Loucy (cell line): ENCODE results near the gene BLCAP.

Experiments
- H2AFZ ChIP-seq: fragments of 200-600 bp; sonication (generic); 2 replicates; pipeline ENCODE4 v1.6.0; 2016; ENCODE audit warnings: antibody characterized with exemption, mild to moderate bottlenecking, low read length, moderate library complexity
- H3F3A ChIP-seq: fragments of 200-600 bp; 2 replicates; pipeline ENCODE4 v1.6.0; 2016; ENCODE audit warnings: antibody characterized with exemption, low read depth, mild to moderate bottlenecking
- H3K27me3 ChIP-seq: fragments of 200-600 bp; sonication (generic); 2 replicates; pipeline ENCODE4 v1.6.1; 2014; ENCODE audit warnings: low read length, mild to moderate bottlenecking; ENCODE audit not compliant: insufficient read depth, poor library complexity, severe bottlenecking
- H3K36me3 ChIP-seq: fragments of 200-600 bp; sonication (generic); 2 replicates; pipeline ENCODE4 v1.6.1; 2016; ENCODE audit warnings: low read length; ENCODE audit not compliant: insufficient read depth
- H3K4me1 ChIP-seq: fragments of 200-600 bp; sonication (generic); 2 replicates; pipeline ENCODE4 v1.5.1; 2014; ENCODE audit warnings: low read length, mild to moderate bottlenecking; ENCODE audit not compliant: insufficient read depth, poor library complexity, severe bottlenecking
- H3K4me2 ChIP-seq: fragments of 200-600 bp; sonication (generic); 2 replicates; pipeline ENCODE4 v1.6.0; 2014; ENCODE audit warnings: antibody characterized with exemption, low read length, low read depth, mild to moderate bottlenecking; ENCODE audit not compliant: poor library complexity, severe bottlenecking
- H3K4me3 ChIP-seq: fragments of 200-600 bp; sonication (generic); 2 replicates; pipeline ENCODE4 v1.5.1; 2014; ENCODE audit warnings: low read length, mild to moderate bottlenecking, mixed read lengths; ENCODE audit not compliant: poor library complexity, severe bottlenecking
- H3K79me2 ChIP-seq: fragments of 200-600 bp; sonication (generic); 2 replicates; pipeline ENCODE4 v1.6.1; 2014; ENCODE audit warnings: low read length; ENCODE audit not compliant: insufficient read depth
- H3K9ac ChIP-seq: fragments of 200-600 bp; sonication (generic); 2 replicates; pipeline ENCODE4 v1.6.0; 2014; ENCODE audit warnings: mild to moderate bottlenecking, low read depth, low read length, moderate library complexity; ENCODE audit not compliant: poor library complexity, severe bottlenecking
- H3K9me2 ChIP-seq: fragments of 200-600 bp; sonication (generic); replicated peaks from 2 replicates; pipeline ENCODE4 v1.6.1; 2016; ENCODE audit warnings: low read depth, low read length, mixed read lengths
- H3K9me3 ChIP-seq: fragments of 200-600 bp; sonication (generic); 2 replicates; pipeline ENCODE4 v1.6.1; 2014; ENCODE audit warnings: mild to moderate bottlenecking, antibody characterized with exemption, low read length, low read depth; ENCODE audit not compliant: insufficient read depth
- H4K20me1 ChIP-seq: fragments of 200-600 bp; sonication (generic); 2 replicates; pipeline ENCODE4 v1.6.0; 2014; ENCODE audit warnings: antibody characterized with exemption, low read length, mild to moderate bottlenecking; ENCODE audit not compliant: insufficient read depth, poor library complexity, severe bottlenecking
- EZH2phosphoT487 ChIP-seq: fragments of 200-600 bp; IDR thresholded peaks from 2 replicates; pipeline ENCODE4 v1.6.1; 2018; ENCODE audit warnings: antibody characterized with exemption, mild to moderate bottlenecking, moderate library complexity, borderline replicate concordance
- TF ChIP-seq, protein P1 (sequence below): fragments of 200-600 bp; sonication (generic); conservative IDR thresholded peaks from 2 replicates; pipeline ENCODE4 v1.5.1; 2014; ENCODE audit warnings: mild to moderate bottlenecking, antibody characterized with exemption, low read length

Gene BLCAP

DNA sequence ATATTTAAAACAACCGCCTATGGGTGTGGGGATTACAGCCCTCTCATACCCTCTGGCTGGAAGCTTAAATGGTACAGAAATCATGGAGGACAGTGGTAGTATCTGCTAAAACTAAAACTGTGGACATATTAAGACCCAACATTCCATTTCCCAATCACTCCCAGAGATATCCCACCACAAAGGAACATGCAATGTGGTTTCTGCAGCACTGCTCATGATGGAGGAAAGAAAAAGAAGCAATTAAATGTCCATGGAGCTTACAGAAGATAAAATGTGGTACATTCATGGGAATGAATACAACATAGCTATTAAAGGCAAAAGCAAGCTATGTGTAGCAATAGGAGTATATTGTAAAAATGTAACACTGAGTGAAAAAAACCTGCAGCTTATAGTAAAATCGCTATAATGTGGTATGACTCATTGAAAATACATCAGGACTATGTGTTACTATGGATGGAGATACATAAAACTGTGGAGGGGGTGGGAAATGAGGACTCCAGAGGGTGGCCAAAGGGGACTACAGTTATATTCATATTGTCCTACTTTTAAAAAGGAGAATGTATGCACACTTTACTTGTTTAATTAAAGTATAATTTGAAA, 29.5 kb downstream of the BLCAP start:
- Histone ChIP-seq H4K20me1 (no peaks in the 10 kb centered on the region), H3K9ac (no peak overlapping the region), H3K4me1 (no peaks in the 10 kb centered on the region), H3K4me2 (no peak overlapping the region), H3K4me3 (no peak overlapping the region), H3K9me2 (no peaks in the 10 kb centered on the region), H2AFZ (no peak overlapping the region), H3K79me2 (no peaks in the 10 kb centered on the region), H3F3A (no peaks in the 10 kb centered on the region), H3K36me3 (no peaks in the 10 kb centered on the region), H3K27me3 (no peaks in the 10 kb centered on the region), H3K9me3 (no peaks in the 10 kb centered on the region)
- TF ChIP-seq EZH2phosphoT487: no peak
- TF ChIP-seq, protein P1, sequence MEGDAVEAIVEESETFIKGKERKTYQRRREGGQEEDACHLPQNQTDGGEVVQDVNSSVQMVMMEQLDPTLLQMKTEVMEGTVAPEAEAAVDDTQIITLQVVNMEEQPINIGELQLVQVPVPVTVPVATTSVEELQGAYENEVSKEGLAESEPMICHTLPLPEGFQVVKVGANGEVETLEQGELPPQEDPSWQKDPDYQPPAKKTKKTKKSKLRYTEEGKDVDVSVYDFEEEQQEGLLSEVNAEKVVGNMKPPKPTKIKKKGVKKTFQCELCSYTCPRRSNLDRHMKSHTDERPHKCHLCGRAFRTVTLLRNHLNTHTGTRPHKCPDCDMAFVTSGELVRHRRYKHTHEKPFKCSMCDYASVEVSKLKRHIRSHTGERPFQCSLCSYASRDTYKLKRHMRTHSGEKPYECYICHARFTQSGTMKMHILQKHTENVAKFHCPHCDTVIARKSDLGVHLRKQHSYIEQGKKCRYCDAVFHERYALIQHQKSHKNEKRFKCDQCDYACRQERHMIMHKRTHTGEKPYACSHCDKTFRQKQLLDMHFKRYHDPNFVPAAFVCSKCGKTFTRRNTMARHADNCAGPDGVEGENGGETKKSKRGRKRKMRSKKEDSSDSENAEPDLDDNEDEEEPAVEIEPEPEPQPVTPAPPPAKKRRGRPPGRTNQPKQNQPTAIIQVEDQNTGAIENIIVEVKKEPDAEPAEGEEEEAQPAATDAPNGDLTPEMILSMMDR: no peak

DNA sequence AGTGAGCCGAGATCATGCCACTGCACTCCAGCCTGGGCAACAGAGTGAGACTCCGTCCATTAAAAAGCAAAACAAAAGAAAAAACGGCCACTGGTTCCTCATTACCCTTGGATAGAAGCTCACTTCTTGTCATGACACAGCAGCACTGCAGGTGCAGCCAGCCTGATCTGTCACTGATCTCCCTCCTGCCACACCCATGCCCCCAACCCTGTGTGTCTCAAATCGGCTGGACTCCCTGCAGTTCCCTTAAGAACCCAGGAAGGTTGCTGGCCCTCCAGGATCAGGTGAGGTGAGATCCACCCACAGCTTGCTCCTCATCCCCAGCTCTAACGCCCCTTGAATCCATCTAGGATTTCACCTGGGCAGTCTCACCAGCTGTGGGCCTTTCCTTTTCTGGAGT, 32.9 kb downstream of the BLCAP start:
- no peaks in the 10 kb centered on the region for H3K36me3 ChIP-seq
- no peak overlapping the region for H3K4me3 ChIP-seq
- no peak overlapping the region for H2AFZ ChIP-seq
- H3K4me1 ChIP-seq: no peaks in the 10 kb centered on the region
- H3K27me3 ChIP-seq: no peaks in the 10 kb centered on the region
- no peak overlapping the region for H3K4me2 ChIP-seq
- H3K9me2 ChIP-seq: no peaks in the 10 kb centered on the region
- H4K20me1 ChIP-seq: no peaks in the 10 kb centered on the region
- no peak overlapping the region for H3K9ac ChIP-seq
- H3K79me2 ChIP-seq: no peaks in the 10 kb centered on the region
- H3K9me3 ChIP-seq: no peaks in the 10 kb centered on the region
- H3F3A ChIP-seq: no peaks in the 10 kb centered on the region
- TF ChIP-seq, protein P1: no peak
- TF ChIP-seq EZH2phosphoT487: no peak

DNA sequence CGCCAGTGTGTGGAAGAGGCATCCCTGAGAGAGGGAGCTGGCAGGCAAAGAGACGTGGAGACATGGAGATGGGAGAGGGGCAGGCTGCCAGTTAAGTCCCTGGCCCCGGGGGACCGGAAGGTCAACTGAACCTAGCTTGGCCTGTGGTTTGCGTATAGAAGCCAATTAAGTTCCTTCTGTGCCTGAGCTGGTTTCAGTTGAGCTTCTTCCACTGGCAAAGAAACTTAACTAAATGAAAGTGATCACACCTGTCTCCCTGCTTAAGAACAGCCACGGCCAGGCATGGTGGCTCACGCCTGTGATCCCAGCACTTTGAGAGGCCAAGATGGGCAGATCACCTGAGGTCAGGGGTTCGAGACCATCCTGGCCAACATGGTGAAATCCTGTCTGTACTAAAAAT, 33.4 kb downstream of the BLCAP start:
- no peak for TF ChIP-seq EZH2phosphoT487
- TF ChIP-seq, protein P1: no peak
- H3K4me2 ChIP-seq: no peak overlapping the region

More for the DNA sequence above, 33.4 kb downstream of the BLCAP start:
- H3F3A ChIP-seq: no peaks in the 10 kb centered on the region
- no peaks in the 10 kb centered on the region for H3K36me3 ChIP-seq
- no peak overlapping the region for H2AFZ ChIP-seq
- H3K9me2 ChIP-seq: no peaks in the 10 kb centered on the region
- no peaks in the 10 kb centered on the region for H4K20me1 ChIP-seq
- H3K79me2 ChIP-seq: no peaks in the 10 kb centered on the region
- H3K4me3 ChIP-seq: no peak overlapping the region
- H3K4me1 ChIP-seq: no peaks in the 10 kb centered on the region
- no peaks in the 10 kb centered on the region for H3K27me3 ChIP-seq
- no peaks in the 10 kb centered on the region for H3K9me3 ChIP-seq
- H3K9ac ChIP-seq: no peak overlapping the region
